Endodermal cell (in vitro differentiated cells): Measurements from ENCODE around the gene PIWIL4. TPM values are rescaled to one million over a fixed set of nuclear protein-coding genes. Genes with fewer than 3 reads are reported as not detected.
"Not testable (repeated sequence)": the region's sequence is repeated elsewhere in the genome, so short reads cannot be mapped to it uniquely, and the experiment has no call there.

Experiments used
- DNase-seq: peaks from one replicate; pipeline ENCODE4 v3.0.0-alpha.2; 2017
- H3K27ac ChIP-seq: 2 replicates; pipeline ENCODE4 v1.5.1; 2013; ENCODE audit warnings: mild to moderate bottlenecking, low read depth, low read length, moderate library complexity
- H3K27me3 ChIP-seq: 2 replicates; pipeline ENCODE4 v1.6.1; 2013; ENCODE audit warnings: mild to moderate bottlenecking, low read length, moderate library complexity; ENCODE audit not compliant: insufficient read depth, control insufficient read depth, poor library complexity, severe bottlenecking
- H3K36me3 ChIP-seq: 2 replicates; pipeline ENCODE4 v1.7.0; 2013; ENCODE audit warnings: mild to moderate bottlenecking, low read length, moderate library complexity; ENCODE audit not compliant: control insufficient read depth, insufficient read depth
- H3K4me1 ChIP-seq: one replicate; pipeline ENCODE4 v1.7.0; 2013; ENCODE audit warnings: low read length; ENCODE audit not compliant: control insufficient read depth, insufficient read depth
- H3K4me3 ChIP-seq: 2 replicates; pipeline ENCODE4 v1.5.1; 2013; ENCODE audit warnings: mild to moderate bottlenecking, low read length, moderate library complexity
- H3K9ac ChIP-seq: 2 replicates; pipeline ENCODE4 v1.6.1; 2013; ENCODE audit warnings: mild to moderate bottlenecking, low read length, moderate library complexity; ENCODE audit not compliant: poor library complexity, severe bottlenecking; ENCODE audit errors: extremely low read depth
- H3K9me3 ChIP-seq: 2 replicates; pipeline ENCODE4 v1.6.1; 2013; ENCODE audit warnings: mild to moderate bottlenecking, low read length, moderate library complexity; ENCODE audit not compliant: control insufficient read depth
- H3K27ac Mint-ChIP-seq: 2 replicates; pipeline ENCODE4 v1.8.0; 2020; ENCODE audit warnings: mixed read lengths
- H3K27me3 Mint-ChIP-seq: 2 replicates; pipeline ENCODE4 v1.8.0; 2021; ENCODE audit warnings: mild to moderate bottlenecking, mixed read lengths; ENCODE audit not compliant: insufficient read depth
- H3K36me3 Mint-ChIP-seq: 2 replicates; pipeline ENCODE4 v1.8.0; 2020; ENCODE audit warnings: low read depth, mixed read lengths
- H3K4me1 Mint-ChIP-seq: 2 replicates; pipeline ENCODE4 v1.8.0; 2020; ENCODE audit warnings: mixed read lengths
- H3K4me3 Mint-ChIP-seq: 2 replicates; pipeline ENCODE4 v1.8.0; 2020; ENCODE audit warnings: mild to moderate bottlenecking, moderate library complexity, mixed read lengths
- H3K9me3 Mint-ChIP-seq: 2 replicates; pipeline ENCODE4 v1.8.0; 2020; ENCODE audit warnings: mild to moderate bottlenecking, mixed read lengths
- CTCF ChIP-seq: fragments of 200-600 bp; sonication (generic); conservative IDR thresholded peaks from 2 replicates; pipeline ENCODE4 v1.5.0; 2021; ENCODE audit warnings: antibody characterized with exemption, mild to moderate bottlenecking
- WGBS, 2 experiments: methylation state at CpG; one replicate each; pipeline versions ENCODE4 v1.1.5 to v1.1.7; 2013; ENCODE audit warnings: missing lambda C conversion rate in 2 of 2, mixed read lengths in 1 of 2; ENCODE audit not compliant: insufficient coverage in 1 of 2, insufficient read length in 1 of 2; 5-methylcytosine and 5-hydroxymethylcytosine counted together
- total RNA-seq, 2 donors: library from RNA; stranded (reverse); fragmentation: NEBNext Ultra II Directional in 1 of 2; extraction: Animal tissue kit (Norgen Biotek cat#: 25700) in 1 of 2; gene quantifications; 2 replicates in 1 of 2; 3 replicates in 1 of 2; pipeline ENCODE4 v1.2.1, GENCODE V29; 2021

Gene PIWIL4
- total RNA-seq, 2 donors from 2014 or later = 0.24 to 0.82 TPM

GRCh38 chr11:94604482-94604881 lies 37.3 kb downstream of the PIWIL4 start:
- peaks cover 24% of the 10 kb centered on the region for H3K9me3 Mint-ChIP-seq
- WGBS, 2 experiments = 67 to 91% methylated on average over 1 to 3 of the region's 3 CpGs
- DNase-seq = no peak
- H3K9me3 ChIP-seq = peaks cover 14% of the 10 kb centered on the region
- H3K27me3 ChIP-seq = no peaks in the 10 kb centered on the region
- H3K36me3 Mint-ChIP-seq = peaks cover 3% of the 10 kb centered on the region
- H3K4me3 ChIP-seq = no peak overlapping the region
- H3K36me3 ChIP-seq = no peaks in the 10 kb centered on the region
- no peaks in the 10 kb centered on the region for H3K4me1 ChIP-seq
- no peak overlapping the region for H3K27ac ChIP-seq
- TF ChIP-seq CTCF = no peak
- no peak overlapping the region for H3K9ac ChIP-seq
- no peaks in the 10 kb centered on the region for H3K27me3 Mint-ChIP-seq
- H3K27ac Mint-ChIP-seq = no peak overlapping the region
- H3K4me3 Mint-ChIP-seq = no peak overlapping the region
- peaks cover 13% of the 10 kb centered on the region for H3K4me1 Mint-ChIP-seq

- Mint-ChIP-seq H3K27me3 (peaks cover 2% of the 10 kb centered on the region), H3K27ac (no peak overlapping the region), H3K36me3 (peaks cover 10% of the 10 kb centered on the region), H3K4me1 (no peaks in the 10 kb centered on the region), H3K4me3 (no peak overlapping the region), H3K9me3 (peaks cover 46% of the 10 kb centered on the region)
- DNase-seq = no peak
- no peak for TF ChIP-seq CTCF
- Histone ChIP-seq H3K9me3 (peaks cover 43% of the 10 kb centered on the region), H3K27ac (no peak overlapping the region), H3K36me3 (peaks cover 10% of the 10 kb centered on the region), H3K4me1 (no peaks in the 10 kb centered on the region), H3K9ac (no peak overlapping the region), H3K4me3 (no peak overlapping the region), H3K27me3 (no peaks in the 10 kb centered on the region)
- WGBS, 2 experiments = 78 to 89% methylated on average over 1 of the region's 1 CpG
These were observed 46.0 kb downstream of the PIWIL4 start for GRCh38 chr11:94613120-94613519.

GRCh38 chr11:94623120-94623735 lies 56.1 kb downstream of the PIWIL4 start:
- peak; percentile 92 for DNase-seq
- H3K4me3 Mint-ChIP-seq = no peak overlapping the region
- H3K27me3 Mint-ChIP-seq = peaks cover 5% of the 10 kb centered on the region
- WGBS, 2 experiments = 38 to 72% methylated on average over 3 to 6 of the region's 6 CpGs
- H3K36me3 Mint-ChIP-seq = peaks cover 31% of the 10 kb centered on the region
- no peak overlapping the region for H3K4me3 ChIP-seq
- peaks cover 9% of the 10 kb centered on the region for H3K4me1 Mint-ChIP-seq
- peaks cover 44% of the 10 kb centered on the region for H3K9me3 Mint-ChIP-seq
- no peaks in the 10 kb centered on the region for H3K4me1 ChIP-seq
- peaks cover 22% of the 10 kb centered on the region for H3K36me3 ChIP-seq
- H3K27me3 ChIP-seq = no peaks in the 10 kb centered on the region
- peak; percentile 92 for TF ChIP-seq CTCF
- H3K9ac ChIP-seq = no peak overlapping the region
- peak overlapping the region; percentile 35 for H3K27ac Mint-ChIP-seq
- H3K9me3 ChIP-seq = peaks cover 46% of the 10 kb centered on the region
- no peak overlapping the region for H3K27ac ChIP-seq

- not testable (repeated sequence) for H3K27me3 Mint-ChIP-seq, H3K4me1 ChIP-seq, H3K9ac ChIP-seq, H3K4me3 Mint-ChIP-seq, DNase-seq, H3K27ac ChIP-seq, H3K27ac Mint-ChIP-seq, H3K27me3 ChIP-seq, H3K4me1 Mint-ChIP-seq
- Histone ChIP-seq H3K9me3 (peaks cover 67% of the 10 kb centered on the region), H3K36me3 (peaks cover 29% of the 10 kb centered on the region), H3K4me3 (peak overlapping the region; percentile 60)
- H3K9me3 Mint-ChIP-seq = peaks cover 51% of the 10 kb centered on the region
- peaks cover 35% of the 10 kb centered on the region for H3K36me3 Mint-ChIP-seq
- WGBS, 2 experiments = 82 to 94% methylated on average over 3 of the region's 3 CpGs
These were observed 58.3 kb downstream of the PIWIL4 start for GRCh38 chr11:94625422-94625821.

GRCh38 chr11:94627003-94627560 lies 59.9 kb downstream of the PIWIL4 start:
- 100% methylated on average over 2 to 3 of the region's 3 CpGs for WGBS, 2 experiments
- H3K36me3 Mint-ChIP-seq = peaks cover 35% of the 10 kb centered on the region

More at GRCh38 chr11:94627003-94627560, 59.9 kb downstream of the PIWIL4 start:
- H3K27me3 Mint-ChIP-seq, H3K27me3 ChIP-seq, H3K27ac ChIP-seq, H3K27ac Mint-ChIP-seq, DNase-seq, H3K4me3 Mint-ChIP-seq, H3K4me1 ChIP-seq, H3K4me1 Mint-ChIP-seq, H3K9ac ChIP-seq: not testable (repeated sequence)
- H3K36me3 ChIP-seq = peaks cover 29% of the 10 kb centered on the region
- H3K9me3 ChIP-seq = peaks cover 67% of the 10 kb centered on the region
- H3K9me3 Mint-ChIP-seq = peaks cover 51% of the 10 kb centered on the region
- peak overlapping the region; percentile 60 for H3K4me3 ChIP-seq
